ENCODE results near the gene AMBRA1. TPM values are rescaled to one million over a fixed set of nuclear protein-coding genes. Genes with fewer than 3 reads are reported as not detected.

The AMBRA1 gene
- total RNA-seq, 1 donor from 2014 or later: 33.9 TPM

DNA sequence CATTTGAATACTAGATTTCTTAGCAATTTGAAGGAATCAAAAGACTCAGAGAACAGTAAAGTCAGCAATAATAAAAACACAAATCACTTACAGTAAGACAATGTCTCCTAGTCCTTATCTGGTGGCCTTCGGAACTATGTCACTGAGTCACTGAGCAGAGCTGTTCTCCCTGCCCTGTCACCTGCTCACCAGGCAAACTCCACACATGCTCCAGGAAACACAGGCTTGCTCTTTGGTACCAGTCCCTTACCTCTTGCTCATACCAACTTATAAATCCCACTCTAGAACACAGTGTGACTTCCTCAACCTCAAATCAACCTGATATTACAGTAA is 121.2 kb downstream of the AMBRA1 start:
- Histone ChIP-seq H3K36me3 (peaks cover 7% of the 10 kb centered on the region), H3K27me3 (no peaks in the 10 kb centered on the region), H3K9me3 (no peaks in the 10 kb centered on the region), H3K4me3 (no peak overlapping the region), H3K4me1 (no peaks in the 10 kb centered on the region), H3K27ac (no peak overlapping the region)
- DNase-seq (no peak), ATAC-seq (peak; percentile 65)
- intact Hi-C loops (cut with DNase I): no loop called here
- no peak for TF ChIP-seq CTCF (IDR thresholded peaks at IDR 0.05)

DNA sequence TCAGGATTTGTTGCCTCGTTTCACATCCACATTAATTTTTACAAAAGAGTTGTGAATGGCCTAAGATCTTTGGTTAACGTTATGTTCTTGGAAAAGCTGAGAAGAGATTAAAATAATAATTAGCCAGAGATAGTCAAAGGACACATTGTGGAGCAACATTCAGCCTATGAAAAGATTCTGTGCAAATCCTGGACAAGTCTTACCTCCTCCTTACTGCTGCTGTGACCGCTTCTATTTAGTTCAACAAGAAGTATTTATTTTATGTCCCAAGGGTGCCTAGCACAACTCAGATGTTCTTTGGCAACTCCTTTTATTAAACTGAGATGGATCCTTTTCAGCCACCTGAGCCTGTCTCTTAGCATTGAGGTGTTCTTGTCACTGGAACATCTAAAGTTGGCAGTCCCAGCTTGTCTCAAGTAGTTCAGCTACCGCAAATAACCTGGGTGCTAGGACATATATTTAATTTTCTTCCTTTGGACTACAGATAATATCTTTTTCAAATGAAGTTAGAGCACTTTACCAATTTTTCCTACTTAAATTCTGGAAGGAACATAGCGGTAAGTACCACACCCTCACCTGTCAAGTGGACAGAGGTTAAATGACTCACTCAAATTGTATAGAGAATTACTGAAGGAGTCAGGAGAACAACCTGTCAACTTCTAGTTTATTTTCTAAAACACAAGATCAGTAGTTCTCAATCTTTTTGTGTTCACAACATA is 121.7 kb downstream of the AMBRA1 start:
- intact Hi-C loops (cut with DNase I): no loop called here
- H3K9me3 ChIP-seq: no peaks in the 10 kb centered on the region
- peaks cover 8% of the 10 kb centered on the region for H3K36me3 ChIP-seq
- no peak overlapping the region for H3K4me3 ChIP-seq
- no peak for TF ChIP-seq CTCF (IDR thresholded peaks at IDR 0.05)
- no peak overlapping the region for H3K27ac ChIP-seq
- ATAC-seq (no peak), DNase-seq (no peak)
- H3K27me3 ChIP-seq: no peaks in the 10 kb centered on the region
- no peaks in the 10 kb centered on the region for H3K4me1 ChIP-seq

GRCh38 chr11:46469926-46470325 is 123.9 kb downstream of the AMBRA1 start:
- Histone ChIP-seq H3K4me1 (no peaks in the 10 kb centered on the region), H3K36me3 (peaks cover 8% of the 10 kb centered on the region), H3K4me3 (no peak overlapping the region), H3K9me3 (no peaks in the 10 kb centered on the region), H3K27ac (no peak overlapping the region), H3K27me3 (no peaks in the 10 kb centered on the region)
- no peak for TF ChIP-seq CTCF (IDR thresholded peaks at IDR 0.05)
- DNase-seq (no peak), ATAC-seq (no peak)
- intact Hi-C loops (cut with DNase I): no loop called here

DNA sequence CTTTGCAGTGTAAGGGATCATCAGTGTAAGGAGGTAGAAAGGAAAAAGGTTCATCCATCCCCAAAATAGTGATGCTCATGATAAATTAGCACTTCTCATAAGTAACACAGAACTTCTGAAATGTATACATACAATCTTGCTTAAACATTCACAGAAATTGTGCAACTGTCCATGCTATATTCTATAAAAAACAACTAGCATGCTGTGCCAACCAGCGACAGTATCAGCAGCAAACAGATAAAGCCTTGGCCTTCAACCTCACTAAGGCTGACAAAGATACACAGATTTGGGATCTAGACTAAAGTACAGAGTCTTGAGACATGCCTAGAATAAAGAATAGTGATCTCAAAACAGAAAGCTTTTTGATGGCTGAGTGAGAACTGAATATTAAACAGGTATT is 128.1 kb downstream of the AMBRA1 start:
- intact Hi-C loops (cut with DNase I): no loop called here
- Histone ChIP-seq H3K4me1 (no peaks in the 10 kb centered on the region), H3K27ac (no peak overlapping the region), H3K36me3 (peaks cover 8% of the 10 kb centered on the region), H3K4me3 (no peak overlapping the region), H3K9me3 (no peaks in the 10 kb centered on the region), H3K27me3 (no peaks in the 10 kb centered on the region)
- ATAC-seq (no peak), DNase-seq (no peak)
- TF ChIP-seq CTCF (IDR thresholded peaks at IDR 0.05): no peak

- no peak overlapping the region for H3K4me3 ChIP-seq
- H3K27ac ChIP-seq: no peak overlapping the region
- peaks cover 8% of the 10 kb centered on the region for H3K36me3 ChIP-seq
- no peaks in the 10 kb centered on the region for H3K9me3 ChIP-seq
- intact Hi-C loops (cut with DNase I): no loop called here
- TF ChIP-seq CTCF (IDR thresholded peaks at IDR 0.05): no peak
- DNase-seq: no peak
- H3K4me1 ChIP-seq: no peaks in the 10 kb centered on the region
- H3K27me3 ChIP-seq: no peaks in the 10 kb centered on the region
- no peak for ATAC-seq
These were observed 130.0 kb downstream of the AMBRA1 start for GRCh38 chr11:46463701-46464421.

Data from upper lobe of right lung (tissue), 1 donor.